ENCODE measurements around the gene TOP1. TPM values are rescaled to one million over a fixed set of nuclear protein-coding genes. Genes with fewer than 3 reads are reported as not detected.

The TOP1 gene
- total RNA-seq, 1 experiment from 2014 or later, result 81.8 TPM

GRCh38 chr20:40993794-40994540 lies 34.7 kb upstream of the TOP1 start:
- Mint-ChIP-seq H3K27me3 (ENCODE audit: low read depth) (peaks cover 7% of the 10 kb centered on the region; the same call in 1 of the 2 replicates), H3K27ac (no peak overlapping the region), H3K9me3 (no peaks in the 10 kb centered on the region), H3K4me1 (peaks cover 28% of the 10 kb centered on the region), H3K36me3 (no peaks in the 10 kb centered on the region), H3K4me3 (no peak overlapping the region)
- DNase-seq (ENCODE audit: low spot score) (no peak), ATAC-seq (no peak)
- ChIA-PET CTCF (interaction anchor here (1.2 to 4.8 kb wide), 2 partner anchors 28 to 100 kb away, joined by 3 to 106 read pairs; no protein-coding TSS in a partner anchor), POLR2A (no interaction called here)
- TF ChIP-seq MAX (CRISPR knock-in tag; IDR thresholded peaks at IDR 0.05) (no peak), ZNF317 (CRISPR knock-in tag; IDR thresholded peaks at IDR 0.05; ENCODE audit: borderline replicate concordance, low read depth) (no peak), GTF2I (CRISPR knock-in tag; conservative IDR thresholded peaks at IDR 0.05) (no peak), TCF7 (CRISPR knock-in tag; IDR thresholded peaks at IDR 0.05; ENCODE audit: low read depth) (no peak), RORB (CRISPR knock-in tag; IDR thresholded peaks at IDR 0.05) (no peak), AR (CRISPR knock-in tag; IDR thresholded peaks at IDR 0.05) (no peak), MLX (CRISPR knock-in tag; IDR thresholded peaks at IDR 0.05) (no peak), HMGA2 (CRISPR knock-in tag; IDR thresholded peaks at IDR 0.05) (no peak), ATF6 (CRISPR knock-in tag; IDR thresholded peaks at IDR 0.05) (no peak), ZNF416 (CRISPR knock-in tag; IDR thresholded peaks at IDR 0.05) (no peak), GABPB1 (CRISPR knock-in tag; IDR thresholded peaks at IDR 0.05) (no peak), ZNF121 (CRISPR knock-in tag; IDR thresholded peaks at IDR 0.05) (no peak), E2F5 (CRISPR knock-in tag; IDR thresholded peaks at IDR 0.05) (no peak), JAZF1 (CRISPR knock-in tag; IDR thresholded peaks at IDR 0.05) (no peak), ZNF425 (CRISPR knock-in tag; conservative IDR thresholded peaks at IDR 0.05) (no peak), IRF1 (CRISPR knock-in tag; IDR thresholded peaks at IDR 0.05) (no peak), ETV6 (CRISPR knock-in tag; IDR thresholded peaks at IDR 0.05) (no peak), ZBTB43 (CRISPR knock-in tag; IDR thresholded peaks at IDR 0.05) (no peak), RELA (CRISPR knock-in tag; IDR thresholded peaks at IDR 0.05; ENCODE audit: borderline replicate concordance) (no peak)

All from WTC11 (cell line).